Measurements from ENCODE around the gene SLC38A2. TPM values are rescaled to one million over a fixed set of nuclear protein-coding genes. Genes with fewer than 3 reads are reported as not detected.

SLC38A2 gene
- total RNA-seq, 4 donors from 2014 or later = 242 to 468 (median 286) TPM

- H3K27me3 ChIP-seq = no peaks in the 10 kb centered on the region
- intact Hi-C loops (cut with DNase I) = no loop called here
- no peak for TF ChIP-seq POLR2A (IDR thresholded peaks at IDR 0.05)
- no peak for TF ChIP-seq CTCF (IDR thresholded peaks at IDR 0.05)
- H3K9me3 ChIP-seq = no peaks in the 10 kb centered on the region
- WGBS, 2 donors = 81 to 86% methylated on average over 4 of the region's 4 CpGs
- no peak for DNase-seq
- H3K4me3 ChIP-seq = no peak overlapping the region
- peaks cover 0 to 23% (median 0%) of the 10 kb centered on the region in 3 donors for H3K4me1 ChIP-seq
- peak overlapping the region in 2 of 4 donors; percentile 22 to 25 for H3K27ac ChIP-seq
- H3K36me3 ChIP-seq = no peaks in the 10 kb centered on the region
Measured at GRCh38 chr12:46412857-46413256, 40.3 kb upstream of the SLC38A2 start.

GRCh38 chr12:46410495-46410894 lies 37.9 kb upstream of the SLC38A2 start:
- Histone ChIP-seq H3K27ac (no peak overlapping the region), H3K36me3 (no peaks in the 10 kb centered on the region), H3K27me3 (no peaks in the 10 kb centered on the region), H3K9me3 (no peaks in the 10 kb centered on the region), H3K4me3 (no peak overlapping the region), H3K4me1 (peaks cover 0 to 21% (median 0%) of the 10 kb centered on the region in 3 donors)
- intact Hi-C loops (cut with DNase I) = no loop called here
- WGBS, 2 donors = 65 to 73% methylated on average over 3 of the region's 3 CpGs
- TF ChIP-seq POLR2A (IDR thresholded peaks at IDR 0.05) (no peak), CTCF (IDR thresholded peaks at IDR 0.05) (no peak)
- no peak for DNase-seq

GRCh38 chr12:46409974-46410373 lies 37.4 kb upstream of the SLC38A2 start:
- no peak for TF ChIP-seq POLR2A (IDR thresholded peaks at IDR 0.05)
- no peak for TF ChIP-seq CTCF (IDR thresholded peaks at IDR 0.05)
- Histone ChIP-seq H3K9me3 (no peaks in the 10 kb centered on the region), H3K27me3 (no peaks in the 10 kb centered on the region), H3K36me3 (no peaks in the 10 kb centered on the region), H3K4me3 (no peak overlapping the region), H3K27ac (no peak overlapping the region), H3K4me1 (peaks cover 0 to 16% (median 0%) of the 10 kb centered on the region in 3 donors)
- no peak for DNase-seq
- WGBS, 2 donors = 74 to 95% methylated on average over 1 of the region's 1 CpG
- intact Hi-C loops (cut with DNase I) = no loop called here

- TF ChIP-seq CTCF (IDR thresholded peaks at IDR 0.05) (no peak), POLR2A (IDR thresholded peaks at IDR 0.05) (no peak)
- no peak overlapping the region for H3K4me3 ChIP-seq
- intact Hi-C loops (cut with DNase I) = no loop called here
- peaks cover 0 to 11% (median 0%) of the 10 kb centered on the region in 3 donors for H3K4me1 ChIP-seq
- DNase-seq = no peak
- no peaks in the 10 kb centered on the region for H3K27me3 ChIP-seq
- H3K27ac ChIP-seq = no peak overlapping the region
- 53 to 59% methylated on average over 3 of the region's 3 CpGs for WGBS, 2 donors
- no peaks in the 10 kb centered on the region for H3K36me3 ChIP-seq
- H3K9me3 ChIP-seq = no peaks in the 10 kb centered on the region
Measured at GRCh38 chr12:46409342-46409741, 36.8 kb upstream of the SLC38A2 start.

- 75 to 85% methylated on average over 4 of the region's 4 CpGs for WGBS, 2 donors
- peaks cover 0 to 13% (median 2%) of the 10 kb centered on the region in 3 donors for H3K4me1 ChIP-seq
- no peak overlapping the region for H3K4me3 ChIP-seq
- no peaks in the 10 kb centered on the region for H3K9me3 ChIP-seq
- no peak overlapping the region for H3K27ac ChIP-seq
- intact Hi-C loops (cut with DNase I) = no loop called here
- no peak for DNase-seq
- H3K27me3 ChIP-seq = no peaks in the 10 kb centered on the region
- H3K36me3 ChIP-seq = no peaks in the 10 kb centered on the region
- TF ChIP-seq POLR2A (IDR thresholded peaks at IDR 0.05) = no peak
- TF ChIP-seq CTCF (IDR thresholded peaks at IDR 0.05) = no peak
Measured at GRCh38 chr12:46408441-46408840, 35.9 kb upstream of the SLC38A2 start.

All from esophagus squamous epithelium (tissue), 5 donors.